Measurements from ENCODE around the gene VRK3.

GRCh38 chr19:50047671-50048070 lies 22.5 kb upstream of the VRK3 start:
- TF ChIP-seq CTCF (IDR thresholded peaks at IDR 0.05; ENCODE audit: low read length) (no peak), EZH2 (IDR thresholded peaks at IDR 0.05; ENCODE audit: borderline replicate concordance, low read length) (no peak)

All from OCI-LY1 (cell line).